K562 (cell line): Measurements from ENCODE around the gene TBXAS1. TPM values are rescaled to one million over a fixed set of nuclear protein-coding genes. Genes with fewer than 3 reads are reported as not detected.

ENCODE experiments used
- ATAC-seq: fragments of 200-7000 bp; cut with Tn5 transposase; 3 replicates; pipeline ENCODE4 v1.9.1; 2020; ENCODE audit warnings: moderate library complexity
- BruUV-seq: library from RNA; stranded (reverse); fragments of 400-500 nt; replicated peaks from 2 replicates; lab custom pipeline; 2021; lab: Mats Ljungman, UMichigan
- CTCF ChIA-PET: fragments of 300-600 bp; formaldehyde crosslinking; extraction: SDS; loops from one replicate; lab custom pipeline; 2021; ENCODE audit warnings: low intra/inter-chr PET ratio; lab: Yijun Ruan, JAX
- POLR2A ChIA-PET: fragments of 300-600, 350-650 bp; sonication (Branson Sonifier 250); formaldehyde crosslinking; extraction: SDS; loops from one replicate; lab custom pipeline; 2021; ENCODE audit warnings: antibody characterized with exemption, inconsistent platforms; lab: Yijun Ruan, JAX
- DNase-seq, 4 experiments: peaks; one replicate each; pipeline versions ENCODE4 v3.0.0 to v3.0.0-alpha.2; 2011 to 2018; ENCODE audit warnings: low spot score in 3 of 4, mixed read lengths in 3 of 4; ENCODE audit errors: extremely low read depth in 1 of 4
- FAIRE-seq: peaks from 2 replicates; lab custom pipeline; 2011; peaks lifted over from hg19 to GRCh38; lab: Jason Lieb, UNC
- H2AFZ ChIP-seq: 2 replicates; pipeline ENCODE4 v1.6.0; 2011; ENCODE audit warnings: low read depth, low read length, control low read depth, inconsistent platforms
- H3K27ac ChIP-seq: fragments of 200-600 bp; 3 replicates; pipeline ENCODE4 v1.8.0; 2011; ENCODE audit warnings: low read depth, mild to moderate bottlenecking, control low read depth, inconsistent platforms, low read length, moderate library complexity, mixed read lengths; ENCODE audit errors: extremely low read depth
- H3K27me3 ChIP-seq, 2 experiments: fragments of 300-600 bp in 1 of 2; 2 replicates in 1 of 2; 3 replicates in 1 of 2; pipeline versions ENCODE4 v1.6.0 to v1.8.0; 2011; ENCODE audit warnings: inconsistent platforms in 2 of 2, low read length in 2 of 2, mild to moderate bottlenecking in 1 of 2, mixed read lengths in 1 of 2, moderate library complexity in 1 of 2; ENCODE audit not compliant: control insufficient read depth in 2 of 2, insufficient read depth in 2 of 2
- H3K36me3 ChIP-seq: fragments of 300-600 bp; 3 replicates; pipeline ENCODE4 v1.8.0; 2011; ENCODE audit warnings: mild to moderate bottlenecking, low read length, inconsistent platforms; ENCODE audit not compliant: control insufficient read depth, insufficient read depth
- H3K4me1 ChIP-seq, 2 experiments: fragments of 200-600 bp in 1 of 2; replicated peaks in 1 of 2; 2 replicates in 1 of 2; 3 replicates in 1 of 2; pipeline versions ENCODE4 v1.5.1 to v1.8.0; 2011; ENCODE audit warnings: inconsistent platforms in 2 of 2, low read length in 2 of 2, mild to moderate bottlenecking in 1 of 2, mixed read lengths in 1 of 2, moderate library complexity in 1 of 2; ENCODE audit not compliant: control insufficient read depth in 2 of 2, insufficient read depth in 2 of 2
- H3K4me2 ChIP-seq: 2 replicates; pipeline ENCODE4 v1.6.1; 2011; ENCODE audit warnings: low read length, control low read depth, inconsistent platforms, mixed read lengths; ENCODE audit not compliant: insufficient read depth
- H3K4me3 ChIP-seq: fragments of 200-600 bp; sonication (generic), shearing (Covaris generic); 2 replicates; pipeline ENCODE4 v1.5.1; 2016; ENCODE audit warnings: control low read depth, inconsistent platforms
- H3K79me2 ChIP-seq: fragments of 200-600 bp; 3 replicates; pipeline ENCODE4 v1.8.0; 2011; ENCODE audit warnings: low read length, inconsistent platforms; ENCODE audit not compliant: control insufficient read depth, insufficient read depth
- H3K9ac ChIP-seq, 2 experiments: 2 replicates each; pipeline versions ENCODE4 v1.6.0 to v1.6.1; 2011; ENCODE audit warnings: low read depth in 2 of 2, low read length in 2 of 2, control low read depth in 1 of 2, inconsistent platforms in 1 of 2, mild to moderate bottlenecking in 1 of 2, mixed read lengths in 1 of 2; ENCODE audit not compliant: insufficient read depth in 1 of 2
- H3K9me1 ChIP-seq: one replicate; pipeline ENCODE4 v1.6.0; 2011; ENCODE audit warnings: inconsistent platforms, mild to moderate bottlenecking, low read length, moderate library complexity; ENCODE audit not compliant: control insufficient read depth, insufficient read depth
- H3K9me3 ChIP-seq: replicated peaks from 2 replicates; pipeline ENCODE4 v1.5.1; 2011; ENCODE audit warnings: low read depth, low read length, inconsistent platforms; ENCODE audit not compliant: control insufficient read depth, insufficient read depth
- H4K20me1 ChIP-seq: replicated peaks from 2 replicates; pipeline ENCODE4 v1.6.1; 2011; ENCODE audit warnings: low read length, inconsistent platforms, mixed read lengths; ENCODE audit not compliant: control insufficient read depth, insufficient read depth
- BDP1 ChIP-seq: IDR thresholded peaks from 3 replicates; pipeline ENCODE4 v1.6.1; 2011; ENCODE audit not compliant: insufficient read length, insufficient read depth
- NBN ChIP-seq: fragments of 450-650 bp; IDR thresholded peaks from 2 replicates; pipeline ENCODE4 v1.6.1; 2016; ENCODE audit warnings: low read depth, mild to moderate bottlenecking
- NONO ChIP-seq, 2 experiments: fragments of 200-400 bp in 1 of 2; fragments of 450-650 bp in 1 of 2; formaldehyde crosslinking in 1 of 2; IDR thresholded peaks; 2 replicates each; pipeline ENCODE4 v1.6.1; 2017; ENCODE audit warnings: low read depth in 2 of 2, mild to moderate bottlenecking in 2 of 2, moderate library complexity in 2 of 2, low read length in 1 of 2
- POLR2AphosphoS5 ChIP-seq: IDR thresholded peaks from 2 replicates; pipeline ENCODE4 v1.6.1; 2011; ENCODE audit warnings: mild to moderate bottlenecking, low read depth, low read length, moderate library complexity; ENCODE audit not compliant: control insufficient read depth, insufficient read depth
- POLR2B ChIP-seq: fragments of 450-650 bp; IDR thresholded peaks from 2 replicates; pipeline ENCODE4 v1.6.1; 2018; ENCODE audit warnings: low read depth; ENCODE audit not compliant: partially characterized antibody
- RFX7 ChIP-seq: fragments of 250-450 bp; sonication (Bioruptor Pico); IDR thresholded peaks from 2 replicates; pipeline ENCODE4 v1.5.1; 2021; ENCODE audit warnings: mild to moderate bottlenecking
- SAFB ChIP-seq: fragments of 200-400 bp; formaldehyde crosslinking; IDR thresholded peaks from 2 replicates; pipeline ENCODE4 v1.6.1; 2017; ENCODE audit warnings: low read depth, low read length, borderline replicate concordance
- ZNF121 ChIP-seq: sonication (generic); formaldehyde crosslinking; conservative IDR thresholded peaks from 2 replicates; pipeline ENCODE4 v1.8.0; 2022; ENCODE audit warnings: missing genetic modification reagents
- ZNF408 ChIP-seq: fragments of 250-450 bp; sonication (Bioruptor Pico); IDR thresholded peaks from 2 replicates; pipeline ENCODE4 v1.4.0; 2020; ENCODE audit warnings: low read depth, mild to moderate bottlenecking, moderate library complexity
- ZNF583 ChIP-seq: fragments of 250-450 bp; sonication (Bioruptor Pico); IDR thresholded peaks from 2 replicates; pipeline ENCODE4 v1.4.0; 2020
- ZNF668 ChIP-seq: fragments of 250-450 bp; sonication (Bioruptor Pico); IDR thresholded peaks from 2 replicates; pipeline ENCODE4 v1.8.0; 2022; ENCODE audit warnings: mild to moderate bottlenecking, inconsistent platforms
- WGBS: fragments of 100-300 bp; shearing (Covaris generic); methylation state at CpG from one replicate; pipeline ENCODE4 v1.1.6; 2016; ENCODE audit warnings: low coverage, mixed read lengths; ENCODE audit not compliant: insufficient coverage; ENCODE audit errors: missing lambda C conversion rate; 5-methylcytosine and 5-hydroxymethylcytosine counted together
- in situ Hi-C: fragments of 300-500 bp; cut with MboI; formaldehyde crosslinking; loops from 4 replicates; pipeline ENCODE4 v1.15.0; 2018; ENCODE audit warnings: inconsistent platforms, mixed read lengths
- intact Hi-C: fragments of 100-400 bp; cut with micrococcal nuclease; formaldehyde crosslinking; loops from 2 replicates; pipeline ENCODE4 v1.14.2; 2022
- polyA plus RNA-seq, 8 experiments: library from polyadenylated mRNA; depleted of rRNA in 4 of 8; stranded (reverse) in 5 of 8; unstranded in 3 of 8; fragments of >200 nt; fragmentation: Nextera tagmentation in 2 of 8; fragmentation: Illumina TruSeq in 1 of 8; extraction: Ambion mirVana in 2 of 8; extraction: Trizol in 1 of 8; gene quantifications; 2 replicates each; pipeline versions ENCODE4 v1.2.1 to v1.2.3, GENCODE V29; 2011 to 2014; ENCODE audit warnings: inconsistent platforms in 1 of 8, missing spikeins in 1 of 8
- total RNA-seq, 7 experiments: library from RNA; depleted of rRNA in 6 of 7; stranded (reverse); fragments of >200 nt in 6 of 7; fragmentation: Illumina TruSeq in 2 of 7; extraction: Trizol in 2 of 7; gene quantifications; 2 replicates each; pipeline versions ENCODE4 v1.2.1 to v1.2.3, GENCODE V29; 2011 to 2021; ENCODE audit warnings: low replicate concordance in 1 of 7
- TF ChIP-seq, protein P1 (sequence below), 2 experiments: fragments of 450-650 bp; IDR thresholded peaks; 2 replicates each; pipeline ENCODE4 v1.6.1; 2016; ENCODE audit warnings: mild to moderate bottlenecking in 2 of 2, borderline replicate concordance in 1 of 2, low read depth in 1 of 2, moderate library complexity in 1 of 2

The TBXAS1 gene
- total and polyA plus RNA-seq, 9 of the 15 experiments (the other 6 are each of a cell fraction or from before 2014, with no cell fraction given), result 1.1 to 8.3 (median 1.9) TPM

GRCh38 chr7:139867847-139868246, 38.8 kb downstream of the TBXAS1 start:
- ATAC-seq (no peak), FAIRE-seq (no peak)
- POLR2A ChIA-PET, result interaction anchor here (1.3 kb wide), 1 partner anchor 14 kb away, joined by 4 read pairs; no protein-coding TSS in a partner anchor
- TF ChIP-seq BDP1 (no peak), ZNF668 (CRISPR knock-in tag) (no peak), ZNF583 (CRISPR knock-in tag) (no peak), ZNF408 (no peak), NONO (IDR thresholded peaks at IDR 0.05; ENCODE audit: low read depth in 2 of 2, low read length in 1 of 2) (no peak), SAFB (no peak), POLR2B (no peak), NBN (no peak), ZNF121 (CRISPR knock-in tag) (no peak), POLR2AphosphoS5 (no peak), RFX7 (no peak)
- TF ChIP-seq, protein P1, sequence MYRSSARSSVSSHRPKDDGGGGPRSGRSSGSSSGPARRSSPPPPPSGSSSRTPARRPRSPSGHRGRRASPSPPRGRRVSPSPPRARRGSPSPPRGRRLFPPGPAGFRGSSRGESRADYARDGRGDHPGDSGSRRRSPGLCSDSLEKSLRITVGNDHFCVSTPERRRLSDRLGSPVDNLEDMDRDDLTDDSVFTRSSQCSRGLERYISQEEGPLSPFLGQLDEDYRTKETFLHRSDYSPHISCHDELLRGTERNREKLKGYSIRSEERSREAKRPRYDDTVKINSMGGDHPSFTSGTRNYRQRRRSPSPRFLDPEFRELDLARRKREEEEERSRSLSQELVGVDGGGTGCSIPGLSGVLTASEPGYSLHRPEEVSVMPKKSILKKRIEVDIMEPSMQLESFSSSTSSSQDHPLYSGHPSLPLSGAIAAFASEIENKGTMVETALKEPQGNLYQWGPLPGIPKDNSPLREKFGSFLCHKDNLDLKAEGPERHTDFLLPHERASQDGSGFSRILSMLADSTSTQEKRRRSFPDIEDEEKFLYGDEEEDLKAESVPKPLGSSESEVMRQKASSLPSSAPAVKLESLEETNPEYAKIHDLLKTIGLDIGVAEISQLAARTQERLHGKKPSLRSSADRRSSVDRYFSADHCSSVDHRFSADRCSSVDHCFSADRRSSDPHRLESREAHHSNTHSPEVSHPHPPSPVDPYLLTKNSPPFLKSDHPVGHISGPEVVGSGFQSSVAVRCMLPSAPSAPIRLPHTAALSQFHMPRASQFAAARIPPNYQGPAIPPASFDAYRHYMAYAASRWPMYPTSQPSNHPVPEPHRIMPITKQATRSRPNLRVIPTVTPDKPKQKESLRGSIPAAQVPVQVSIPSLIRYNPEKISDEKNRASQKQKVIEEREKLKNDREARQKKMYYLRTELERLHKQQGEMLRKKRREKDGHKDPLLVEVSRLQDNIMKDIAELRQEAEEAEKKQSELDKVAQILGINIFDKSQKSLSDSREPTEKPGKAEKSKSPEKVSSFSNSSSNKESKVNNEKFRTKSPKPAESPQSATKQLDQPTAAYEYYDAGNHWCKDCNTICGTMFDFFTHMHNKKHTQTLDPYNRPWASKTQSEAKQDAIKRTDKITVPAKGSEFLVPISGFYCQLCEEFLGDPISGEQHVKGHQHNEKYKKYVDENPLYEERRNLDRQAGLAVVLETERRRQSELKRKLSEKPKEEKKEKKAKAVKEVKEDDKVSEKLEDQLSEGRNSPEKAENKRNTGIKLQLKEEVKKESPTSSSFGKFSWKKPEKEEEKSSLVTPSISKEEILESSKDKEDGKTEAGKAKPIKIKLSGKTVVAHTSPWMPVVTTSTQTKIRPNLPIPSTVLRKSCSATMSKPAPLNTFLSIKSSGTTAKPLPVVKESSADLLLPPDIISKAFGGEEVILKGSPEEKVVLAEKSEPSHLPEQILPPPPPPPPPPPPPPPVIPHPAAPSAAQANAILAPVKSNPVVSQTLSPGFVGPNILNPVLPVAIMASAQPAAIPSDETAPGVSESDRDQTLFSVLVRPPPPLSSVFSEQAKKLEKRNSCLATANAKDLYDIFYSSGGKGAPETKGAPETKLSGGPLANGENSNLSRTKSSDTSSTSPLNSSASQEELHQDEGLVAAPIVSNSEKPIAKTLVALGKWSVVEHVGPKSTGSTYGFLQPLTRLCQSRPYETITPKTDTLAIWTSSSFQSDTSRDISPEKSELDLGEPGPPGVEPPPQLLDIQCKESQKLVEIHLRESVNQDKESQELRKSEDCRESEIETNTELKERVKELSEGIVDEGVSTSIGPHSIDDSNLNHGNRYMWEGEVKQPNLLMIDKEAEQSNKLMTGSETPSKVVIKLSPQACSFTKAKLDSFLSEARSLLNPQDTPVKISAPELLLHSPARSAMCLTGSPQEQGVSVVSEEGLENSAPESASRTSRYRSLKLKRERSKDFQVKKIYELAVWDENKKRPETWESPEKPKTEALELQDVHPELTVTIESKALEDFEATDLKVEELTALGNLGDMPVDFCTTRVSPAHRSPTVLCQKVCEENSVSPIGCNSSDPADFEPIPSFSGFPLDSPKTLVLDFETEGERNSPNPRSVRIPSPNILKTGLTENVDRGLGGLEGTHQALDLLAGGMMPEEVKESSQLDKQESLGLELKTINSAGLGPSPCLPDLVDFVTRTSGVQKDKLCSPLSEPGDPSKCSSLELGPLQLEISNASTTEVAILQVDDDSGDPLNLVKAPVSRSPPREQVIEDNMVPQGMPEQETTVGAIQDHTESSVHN (IDR thresholded peaks at IDR 0.05; ENCODE audit: borderline replicate concordance in 1 of 2, low read depth in 1 of 2), result no peak

More at GRCh38 chr7:139867847-139868246, 38.8 kb downstream of the TBXAS1 start:
- in situ Hi-C loops, result no loop called here
- no peak overlapping the region for H3K4me3 ChIP-seq
- no peaks in the 10 kb centered on the region for H3K79me2 ChIP-seq
- H4K20me1 ChIP-seq, result no peaks in the 10 kb centered on the region
- 17% methylated on average over 8 of the region's 8 CpGs for WGBS
- CTCF ChIA-PET, result no interaction called here
- no peak overlapping the region for H3K27ac ChIP-seq
- H3K9ac ChIP-seq, result no peak overlapping the region
- BruUV-seq, result no TSS peak
- H3K36me3 ChIP-seq, result no peaks in the 10 kb centered on the region
- no peaks in the 10 kb centered on the region; the same call in 1 of the 2 replicates for H3K9me3 ChIP-seq
- no peaks in the 10 kb centered on the region for H3K4me1 ChIP-seq
- H2AFZ ChIP-seq, result no peak overlapping the region
- H3K27me3 ChIP-seq, result no peaks in the 10 kb centered on the region
- no peaks in the 10 kb centered on the region for H3K9me1 ChIP-seq
- intact Hi-C loops, result no loop called here
- no peak overlapping the region for H3K4me2 ChIP-seq
- DNase-seq, result no peak
